Thoracic aorta (tissue), 2 donors: Measurements from ENCODE around the gene TCF7L2. TPM values are rescaled to one million over a fixed set of nuclear protein-coding genes. Genes with fewer than 3 reads are reported as not detected.

Experiments used
- ATAC-seq: fragments of 150-250 bp; one replicate; pipeline ENCODE4 v1.8.0; 2017; ENCODE audit warnings: low read depth; ENCODE audit not compliant: insufficient number of reproducible peaks, low FRiP score
- DNase-seq: peaks from one replicate; pipeline ENCODE4 v3.0.0-alpha.2; 2020; ENCODE audit warnings: low spot score
- H3K27ac ChIP-seq, 2 donors: fragments of 200-600 bp; sonication (generic); 1 replicate in 1 of 2; 2 replicates in 1 of 2; pipeline ENCODE4 v1.5.1; 2016; ENCODE audit warnings: mild to moderate bottlenecking in 2 of 2, moderate library complexity in 2 of 2
- H3K27me3 ChIP-seq: fragments of 200-600 bp; sonication (generic); replicated peaks from 2 replicates; pipeline ENCODE4 v1.6.0; 2016; ENCODE audit warnings: mild to moderate bottlenecking; ENCODE audit not compliant: insufficient read depth
- H3K36me3 ChIP-seq: fragments of 200-600 bp; sonication (generic); one replicate; pipeline ENCODE4 v1.5.1; 2016
- H3K4me1 ChIP-seq, 2 donors: fragments of 200-600 bp; sonication (generic); 1 replicate in 1 of 2; 2 replicates in 1 of 2; pipeline versions ENCODE4 v1.5.1 to v1.6.0; 2016; ENCODE audit warnings: low read depth in 2 of 2, mild to moderate bottlenecking in 1 of 2; ENCODE audit not compliant: control insufficient read depth in 1 of 2
- H3K4me3 ChIP-seq: fragments of 200-600 bp; sonication (generic); 2 replicates; pipeline ENCODE4 v1.5.1; 2016; ENCODE audit warnings: mild to moderate bottlenecking
- H3K9me3 ChIP-seq: fragments of 200-600 bp; sonication (generic); 2 replicates; pipeline ENCODE4 v1.5.1; 2016
- CTCF ChIP-seq: fragments of 200-600 bp; sonication (generic); IDR thresholded peaks from one replicate; pipeline ENCODE4 v1.5.1; 2019; ENCODE audit warnings: antibody characterized with exemption
- total RNA-seq, 2 donors: library from RNA; depleted of rRNA; stranded (reverse); fragments of >200 nt; gene quantifications; one replicate each; pipeline versions ENCODE4 v1.1.0 to v1.2.3, GENCODE V29; 2016

The TCF7L2 gene
- total RNA-seq, 2 donors from 2014 or later = 21.4 to 50.5 TPM

- Histone ChIP-seq H3K27ac (no peak overlapping the region), H3K4me1 (peaks cover 10 to 44% of the 10 kb centered on the region in 2 donors), H3K27me3 (no peaks in the 10 kb centered on the region), H3K9me3 (no peaks in the 10 kb centered on the region), H3K36me3 (no peaks in the 10 kb centered on the region), H3K4me3 (no peak overlapping the region)
- ATAC-seq (no peak), DNase-seq (no peak)
- no peak for TF ChIP-seq CTCF
Measured at GRCh38 chr10:113111260-113111659, 161.2 kb downstream of the TCF7L2 start.

GRCh38 chr10:113111900-113112853 is 162.1 kb downstream of the TCF7L2 start:
- no peak for TF ChIP-seq CTCF
- peak; percentile 68 for ATAC-seq
- Histone ChIP-seq H3K4me3 (no peak overlapping the region), H3K36me3 (no peaks in the 10 kb centered on the region), H3K27me3 (no peaks in the 10 kb centered on the region), H3K9me3 (no peaks in the 10 kb centered on the region), H3K27ac (peak overlapping the region in 1 of 2 donors; percentile 2), H3K4me1 (peaks cover 10 to 38% of the 10 kb centered on the region in 2 donors)
- peak; percentile 34 for DNase-seq

GRCh38 chr10:113113241-113113640 is 163.2 kb downstream of the TCF7L2 start:
- Histone ChIP-seq H3K4me3 (no peak overlapping the region), H3K27ac (no peak overlapping the region), H3K9me3 (no peaks in the 10 kb centered on the region), H3K4me1 (peaks cover 10 to 34% of the 10 kb centered on the region in 2 donors), H3K36me3 (no peaks in the 10 kb centered on the region), H3K27me3 (no peaks in the 10 kb centered on the region)
- no peak for ATAC-seq
- TF ChIP-seq CTCF = no peak
- no peak for DNase-seq

- H3K9me3 ChIP-seq = no peaks in the 10 kb centered on the region
- H3K27ac ChIP-seq = no peak overlapping the region
- no peak for TF ChIP-seq CTCF
- no peak for ATAC-seq
- no peak overlapping the region for H3K4me3 ChIP-seq
- H3K4me1 ChIP-seq = peaks cover 10 to 34% of the 10 kb centered on the region in 2 donors
- H3K36me3 ChIP-seq = no peaks in the 10 kb centered on the region
- DNase-seq = no peak
- no peaks in the 10 kb centered on the region for H3K27me3 ChIP-seq
Measured at GRCh38 chr10:113113918-113114317, 163.9 kb downstream of the TCF7L2 start.

GRCh38 chr10:113115556-113115955 is 165.5 kb downstream of the TCF7L2 start:
- Histone ChIP-seq H3K27ac (no peak overlapping the region), H3K4me3 (no peak overlapping the region), H3K36me3 (no peaks in the 10 kb centered on the region), H3K9me3 (no peaks in the 10 kb centered on the region), H3K27me3 (no peaks in the 10 kb centered on the region), H3K4me1 (peaks cover 10 to 34% of the 10 kb centered on the region in 2 donors)
- DNase-seq = no peak
- no peak for TF ChIP-seq CTCF
- no peak for ATAC-seq
